VCaP (cell line): Measurements from ENCODE around the gene NUP93.
A peak's percentile ranks its signal among the peaks of the same experiment; 100 is the strongest.

Experiments used
- H3K27ac ChIP-seq: fragments of 450-650 bp; 2 replicates; pipeline ENCODE4 v1.5.1; 2017
- CTCF ChIP-seq: fragments of 450-650 bp; conservative IDR thresholded peaks from 2 replicates; pipeline ENCODE4 v1.5.1; 2017; ENCODE audit warnings: mild to moderate bottlenecking, moderate library complexity

Gene NUP93

DNA sequence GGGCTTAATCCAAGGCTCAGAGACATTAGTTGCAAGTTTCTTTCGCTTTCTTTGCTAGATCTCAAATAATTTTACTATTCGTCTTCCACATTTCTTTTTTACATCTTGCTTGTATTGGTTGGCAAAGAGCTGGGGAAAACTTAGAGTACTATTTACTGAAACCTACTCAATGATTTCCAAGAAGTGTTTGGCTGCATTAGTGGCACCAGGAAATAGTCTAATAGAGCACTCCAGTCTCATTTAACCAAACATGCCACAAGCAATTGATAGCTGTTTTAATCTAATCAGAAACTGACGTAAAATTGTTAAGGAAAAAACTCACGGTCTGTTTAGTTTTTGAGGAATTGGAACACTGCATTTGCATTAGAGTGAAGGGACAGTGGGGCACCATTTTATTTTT lies 29.0 kb downstream of the NUP93 start:
- no peak overlapping the region for H3K27ac ChIP-seq
- TF ChIP-seq CTCF: no peak

- H3K27ac ChIP-seq: no peak overlapping the region
- no peak for TF ChIP-seq CTCF
Measured at GRCh38 chr16:56763291-56763916, 33.5 kb downstream of the NUP93 start.

DNA sequence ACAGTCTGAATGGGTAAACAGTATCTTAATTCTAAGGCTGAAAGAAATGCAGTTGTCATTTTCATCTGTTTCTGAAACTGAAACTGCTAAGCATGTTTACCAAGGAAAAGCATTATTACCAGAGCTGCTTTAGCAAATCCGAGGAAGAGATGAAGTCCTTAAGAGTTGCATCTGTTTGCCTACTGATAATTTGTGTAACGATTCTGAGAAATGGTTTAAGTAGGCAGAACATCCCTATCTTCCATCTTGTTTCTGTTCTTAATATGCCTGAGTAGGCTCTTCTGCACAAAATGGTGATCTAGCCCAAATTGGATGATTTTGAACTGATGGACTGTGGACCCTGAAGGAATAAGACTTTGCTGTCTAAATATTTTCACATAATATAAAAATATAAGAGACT lies 34.9 kb downstream of the NUP93 start:
- H3K27ac ChIP-seq: no peak overlapping the region
- TF ChIP-seq CTCF: no peak

GRCh38 chr16:56765949-56766348 lies 36.0 kb downstream of the NUP93 start:
- H3K27ac ChIP-seq: no peak overlapping the region
- no peak for TF ChIP-seq CTCF

GRCh38 chr16:56767024-56767423 lies 37.1 kb downstream of the NUP93 start:
- no peak overlapping the region for H3K27ac ChIP-seq
- TF ChIP-seq CTCF: no peak

DNA sequence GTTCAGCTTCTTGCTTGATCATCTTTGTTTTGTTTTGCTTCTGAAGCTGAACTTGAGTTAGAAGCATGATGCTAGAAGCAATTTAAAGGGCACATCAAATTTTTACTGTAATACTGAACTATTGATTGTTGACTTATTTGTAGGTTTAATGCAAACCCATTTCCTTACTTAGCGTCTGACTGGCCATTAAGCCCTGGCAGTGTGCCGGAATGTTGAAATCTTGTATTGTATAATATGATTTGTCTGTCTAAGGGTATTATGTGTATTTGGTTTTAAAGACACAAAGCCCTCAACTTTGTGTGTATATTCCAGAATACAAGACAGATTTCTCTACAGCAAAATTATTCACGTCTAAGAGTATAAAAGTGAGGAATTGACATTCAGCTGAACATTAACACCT lies 39.7 kb downstream of the NUP93 start:
- peak overlapping the region; percentile 48 for H3K27ac ChIP-seq
- TF ChIP-seq CTCF: no peak

GRCh38 chr16:56771558-56772279 lies 41.8 kb downstream of the NUP93 start:
- H3K27ac ChIP-seq: peak overlapping the region; percentile 94
- no peak for TF ChIP-seq CTCF
